GM19238 (cell line): ENCODE measurements around the gene RENBP.

Source experiments
- DNase-seq: peaks from one replicate; pipeline ENCODE4 v3.0.0; 2011; ENCODE audit warnings: low spot score; ENCODE audit not compliant: insufficient read length

Gene RENBP

GRCh38 chrX:153971124-153971449 lies 26.6 kb upstream of the RENBP start:
- peak; percentile 96 for DNase-seq

- DNase-seq, result no peak
Measured at GRCh38 chrX:153970357-153971123, 26.1 kb upstream of the RENBP start.

- no peak for DNase-seq
Measured at GRCh38 chrX:153969904-153970356, 25.5 kb upstream of the RENBP start.

GRCh38 chrX:153969125-153969903 lies 24.9 kb upstream of the RENBP start:
- no peak for DNase-seq

DNA sequence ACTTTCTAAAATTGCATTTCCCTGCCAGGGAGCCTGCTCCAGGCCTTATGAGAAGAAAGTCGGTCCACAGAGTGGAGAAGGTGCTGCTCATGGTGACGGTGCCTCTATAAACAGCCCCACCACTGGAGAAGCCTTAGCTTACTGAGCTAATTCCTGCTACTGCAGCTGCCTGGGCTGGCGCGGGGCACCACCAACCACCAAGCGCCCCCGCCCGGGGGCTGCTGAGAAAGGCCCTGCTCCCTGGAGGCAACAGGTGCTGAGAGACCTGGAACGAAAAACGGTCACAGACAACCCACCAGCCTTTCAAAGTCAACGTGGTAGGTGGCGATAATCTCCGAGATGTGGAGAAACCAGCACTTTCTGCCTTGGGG lies 24.3 kb upstream of the RENBP start:
- DNase-seq, result no peak

DNA sequence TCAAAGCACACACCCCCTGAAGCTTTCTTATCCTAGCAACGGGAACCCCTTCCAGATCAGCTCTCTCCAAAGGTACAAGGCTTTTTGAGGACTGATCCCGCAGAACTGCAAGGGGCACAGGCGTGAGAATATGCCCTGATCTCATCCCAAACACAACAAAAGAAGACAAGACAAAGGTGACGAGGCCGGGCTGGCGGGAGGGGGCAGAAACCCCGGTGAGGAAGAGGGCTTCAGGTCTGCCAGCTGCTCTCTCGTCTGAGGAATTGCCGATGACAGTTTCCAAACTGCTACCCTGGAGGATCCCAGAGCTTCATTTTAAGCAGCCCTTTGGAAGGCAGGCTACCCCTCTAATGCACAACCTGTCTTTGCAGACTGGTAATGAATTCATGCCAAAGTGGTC lies 23.8 kb upstream of the RENBP start:
- DNase-seq, result no peak

- no peak for DNase-seq
Measured at GRCh38 chrX:153967536-153968224, 23.2 kb upstream of the RENBP start.

GRCh38 chrX:153966841-153967535 lies 22.5 kb upstream of the RENBP start:
- DNase-seq, result no peak

DNA sequence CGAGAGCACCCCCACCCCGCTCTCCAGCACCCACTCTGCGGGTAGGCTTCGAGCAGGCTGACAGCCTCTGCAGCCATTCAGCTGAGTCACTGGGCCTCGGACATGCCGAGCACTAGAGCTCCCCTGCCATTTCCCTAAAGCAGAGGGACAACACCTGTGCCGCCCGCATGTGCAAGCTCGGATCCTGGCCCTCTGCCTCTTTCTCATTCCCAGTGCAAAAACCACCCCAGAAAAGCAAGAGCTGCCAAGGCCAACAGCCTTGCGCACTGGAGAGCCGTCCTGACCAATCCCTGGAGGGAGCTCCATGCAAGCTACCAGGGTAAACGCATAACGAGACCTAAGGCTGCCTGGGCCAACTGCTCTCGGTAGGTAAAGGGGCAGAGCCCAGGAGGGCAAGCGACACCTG lies 21.8 kb upstream of the RENBP start:
- no peak for DNase-seq

DNA sequence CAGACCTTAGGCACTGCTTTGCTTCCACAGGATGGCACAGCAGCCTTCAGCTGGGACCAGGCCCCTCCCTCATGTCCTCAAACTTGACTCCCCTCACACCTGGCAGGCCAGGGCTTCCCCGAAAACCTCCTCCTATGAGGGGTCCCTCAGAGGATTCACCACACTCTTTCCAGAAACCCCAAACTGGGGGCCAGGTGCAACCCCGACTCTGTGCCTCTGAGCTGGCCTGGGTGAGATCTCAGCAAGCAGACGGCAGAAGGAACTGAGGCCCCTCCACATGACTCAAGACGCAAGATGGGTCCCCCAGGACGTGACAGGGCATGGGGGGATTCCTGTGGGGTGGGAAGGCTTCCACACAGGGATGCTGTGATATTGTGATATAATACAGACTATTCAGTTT lies 21.0 kb upstream of the RENBP start:
- DNase-seq, result no peak

DNA sequence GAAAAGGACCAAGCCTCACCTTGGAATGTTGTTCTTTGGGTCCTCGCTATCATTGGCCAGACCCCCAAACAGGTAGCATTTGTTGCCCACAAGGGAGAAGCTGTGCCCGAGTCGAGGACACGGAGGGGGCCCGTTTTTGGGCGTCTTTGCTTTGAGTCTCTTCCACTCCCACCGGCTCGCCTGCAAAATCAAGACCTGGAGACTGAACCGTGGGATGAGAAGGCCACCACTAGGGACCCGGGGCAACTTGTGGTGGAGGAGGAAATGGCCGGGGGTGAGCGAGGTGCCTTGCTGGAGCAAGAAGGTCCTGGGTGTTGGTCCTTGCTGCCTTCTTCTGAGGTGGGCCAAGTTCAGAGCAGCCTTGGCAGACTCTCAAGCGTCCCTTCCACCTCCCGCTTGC lies 19.7 kb upstream of the RENBP start:
- DNase-seq, result no peak

DNA sequence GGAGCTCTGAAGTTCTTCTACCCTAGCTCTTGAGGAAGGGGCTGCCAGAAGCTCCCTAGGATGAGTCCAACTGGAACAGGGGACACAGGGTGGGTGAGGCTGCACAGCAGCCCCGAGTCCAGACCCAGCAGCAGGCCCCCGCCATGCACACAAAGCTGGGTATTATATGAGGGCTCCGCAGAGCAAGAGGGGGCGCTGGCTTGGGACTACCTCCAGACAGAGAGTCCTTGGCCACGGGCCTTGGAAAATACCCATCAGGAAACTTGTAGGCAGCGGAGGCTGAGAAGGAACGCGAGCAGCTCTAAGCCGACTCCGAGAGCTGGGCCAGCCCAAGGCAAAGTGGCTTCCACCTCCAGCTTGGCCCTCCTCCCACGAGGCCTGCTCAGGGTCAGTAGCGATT lies 19.1 kb upstream of the RENBP start:
- no peak for DNase-seq

GRCh38 chrX:153961292-153961691 lies 16.8 kb upstream of the RENBP start:
- DNase-seq, result no peak

DNA sequence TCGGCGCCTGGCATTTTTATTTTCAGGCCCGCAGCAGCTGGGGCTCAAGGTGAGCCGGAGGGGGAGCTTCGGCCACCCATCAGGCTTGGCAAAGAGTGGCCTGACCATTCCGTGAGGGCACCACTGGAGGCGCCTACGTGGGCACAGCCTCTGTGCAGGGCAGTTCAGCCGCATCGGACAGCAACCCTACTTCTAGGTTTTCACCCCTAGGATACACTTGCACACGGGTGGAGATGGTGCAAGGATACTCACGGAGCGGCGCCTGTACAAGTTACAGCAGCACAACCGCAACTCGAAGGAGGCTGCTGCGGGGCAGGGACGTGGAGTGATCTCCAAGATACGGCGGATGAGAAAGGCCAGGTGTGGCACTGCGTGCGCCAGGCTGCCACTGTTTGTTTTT lies 16.3 kb upstream of the RENBP start:
- no peak for DNase-seq

GRCh38 chrX:153960077-153960476 lies 15.6 kb upstream of the RENBP start:
- DNase-seq, result no peak

DNA sequence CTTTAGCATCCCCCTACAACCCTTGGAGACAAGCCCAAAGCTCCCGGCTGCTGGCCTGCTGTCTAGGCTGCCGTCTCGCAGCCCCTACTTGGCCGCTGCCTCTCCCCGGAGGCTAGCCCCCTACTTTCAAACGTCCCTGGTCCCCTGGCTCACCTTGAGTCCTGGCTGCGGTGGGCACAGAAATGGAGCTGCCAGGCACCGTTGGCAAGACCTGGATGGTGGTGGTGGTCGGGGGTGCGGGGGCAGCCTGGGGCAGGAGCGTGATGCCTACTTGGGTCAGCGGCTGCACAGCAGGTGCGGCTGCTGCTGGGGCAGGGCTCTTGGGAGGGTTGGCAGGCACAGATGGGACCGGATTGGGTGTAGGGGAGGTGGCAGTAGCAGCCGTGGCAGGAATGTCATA lies 15.2 kb upstream of the RENBP start:
- DNase-seq, result no peak

GRCh38 chrX:153958605-153959004 lies 14.2 kb upstream of the RENBP start:
- no peak for DNase-seq

DNA sequence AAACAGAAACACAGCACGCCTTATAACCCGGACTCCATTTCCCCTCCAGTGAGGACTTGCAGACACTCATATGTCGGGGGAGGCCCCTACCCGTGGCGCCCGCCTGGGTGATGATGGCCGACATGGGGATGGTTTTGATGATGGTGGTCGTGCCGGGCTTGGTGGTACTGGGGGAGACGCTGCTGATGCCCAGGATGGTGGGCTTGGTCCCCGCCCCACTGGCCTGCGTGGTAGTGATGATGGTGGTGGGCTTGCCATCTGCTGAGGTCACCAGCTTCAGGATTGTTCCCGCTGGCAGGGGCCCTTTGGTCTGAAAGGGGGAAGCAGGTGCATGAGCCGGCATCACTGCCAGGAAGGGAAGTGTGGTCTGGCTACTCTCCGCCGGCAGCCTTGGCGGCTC lies 12.8 kb upstream of the RENBP start:
- no peak for DNase-seq

DNA sequence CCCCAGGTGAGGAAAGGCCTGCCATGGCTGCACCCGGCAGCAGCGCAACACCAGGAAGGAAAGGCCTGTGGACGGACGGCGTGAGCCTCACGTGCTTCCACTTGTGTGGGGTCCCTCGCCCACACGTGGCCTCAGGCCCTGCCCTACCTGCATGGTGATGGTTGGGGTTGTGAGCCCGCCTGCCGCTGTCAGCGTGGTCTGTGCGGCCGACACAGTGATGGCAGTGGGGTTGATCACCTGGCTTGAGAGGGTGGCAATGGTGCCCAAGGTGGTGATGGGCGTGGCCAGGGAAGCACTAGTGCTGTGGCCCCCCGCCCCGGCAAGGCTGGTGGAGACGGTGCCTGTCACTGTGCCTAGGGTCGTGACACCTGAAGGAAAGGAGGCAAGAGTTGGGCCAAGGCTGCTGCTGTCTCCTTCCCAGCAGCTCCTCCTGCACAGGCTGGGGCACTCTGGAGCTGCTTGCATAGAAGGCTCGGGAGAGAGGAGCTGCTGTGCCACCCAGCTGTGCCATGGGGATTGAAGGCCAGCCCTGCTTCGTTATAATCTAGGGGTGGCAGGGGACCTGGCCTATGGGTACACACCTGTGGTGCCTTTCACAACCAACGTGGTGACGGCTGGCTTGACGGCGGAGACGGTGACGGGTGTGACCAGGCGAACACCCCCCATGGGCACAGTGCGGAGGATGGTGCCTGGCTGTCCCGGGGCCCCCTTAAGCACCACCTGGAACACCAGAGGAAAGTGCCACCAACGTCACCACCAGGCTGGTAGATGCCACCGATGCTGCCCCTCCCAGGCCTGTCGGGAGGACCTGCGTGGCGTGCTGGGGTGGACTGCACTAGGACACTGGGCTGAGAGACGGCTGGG lies 11.8 kb upstream of the RENBP start:
- DNase-seq, result no peak

GRCh38 chrX:153955228-153955732 lies 10.8 kb upstream of the RENBP start:
- DNase-seq, result no peak
